GM21529 (cell line): ENCODE measurements around the gene ZFY.
"Not testable (repeated sequence)": the region's sequence is repeated elsewhere in the genome, so short reads cannot be mapped to it uniquely, and the experiment has no call there.

Experiments used
- ATAC-seq: cut with Tn5 transposase; IDR thresholded peaks from one replicate; pipeline ENCODE4 v1.9.1; 2021; ENCODE audit not compliant: unreplicated experiment

The ZFY gene

GRCh38 chrY:2973110-2973751, 38.0 kb downstream of the ZFY start:
- no peak for ATAC-seq

- ATAC-seq, result no peak
Observed at GRCh38 chrY:2979283-2979682, 44.1 kb downstream of the ZFY start.

- ATAC-seq, result no peak
Observed at GRCh38 chrY:2984491-2984890, 49.3 kb downstream of the ZFY start.

- not testable (repeated sequence) for ATAC-seq
Observed at GRCh38 chrY:2987178-2987577, 52.0 kb downstream of the ZFY start.

GRCh38 chrY:2997369-2997768, 62.2 kb downstream of the ZFY start:
- ATAC-seq, result not testable (repeated sequence)

GRCh38 chrY:3002190-3002589, 67.0 kb downstream of the ZFY start:
- ATAC-seq, result no peak

- no peak for ATAC-seq
Observed at GRCh38 chrY:3002680-3003515, 67.7 kb downstream of the ZFY start.

- no peak for ATAC-seq
Observed at GRCh38 chrY:3003516-3003830, 68.3 kb downstream of the ZFY start.

- ATAC-seq, result no peak
Observed at GRCh38 chrY:3003846-3004245, 68.7 kb downstream of the ZFY start.

GRCh38 chrY:3006031-3006430, 70.8 kb downstream of the ZFY start:
- not testable (repeated sequence) for ATAC-seq

GRCh38 chrY:3007967-3008366, 72.8 kb downstream of the ZFY start:
- ATAC-seq, result no peak

- ATAC-seq, result no peak
Observed at GRCh38 chrY:3012226-3012625, 77.0 kb downstream of the ZFY start.

- ATAC-seq, result no peak
Observed at GRCh38 chrY:3016594-3016993, 81.4 kb downstream of the ZFY start.

- no peak for ATAC-seq
Observed at GRCh38 chrY:3018546-3018945, 83.4 kb downstream of the ZFY start.

- no peak for ATAC-seq
Observed at GRCh38 chrY:3019584-3019983, 84.4 kb downstream of the ZFY start.

- no peak for ATAC-seq
Observed at GRCh38 chrY:3021176-3021575, 86.0 kb downstream of the ZFY start.

GRCh38 chrY:3023606-3024005, 88.4 kb downstream of the ZFY start:
- ATAC-seq, result no peak

- no peak for ATAC-seq
Observed at GRCh38 chrY:3025357-3025756, 90.2 kb downstream of the ZFY start.
